Transverse colon (tissue), 3 donors: ENCODE measurements around the gene PDE2A.

Experiments
- POLR2A ChIP-seq: fragments of 450-650 bp; IDR thresholded peaks from one replicate; pipeline ENCODE4 v1.6.1; 2016; ENCODE audit warnings: antibody characterized with exemption, mild to moderate bottlenecking, moderate library complexity
- TF ChIP-seq, protein P1 (sequence below), 5 experiments: fragments of 200-600 bp in 3 of 5; fragments of 450-650 bp in 2 of 5; sonication (generic) in 3 of 5; IDR thresholded peaks; 1 replicate in 2 of 5; 2 replicates in 3 of 5; pipeline ENCODE4 v1.5.1; 2016 to 2017; ENCODE audit warnings: antibody characterized with exemption in 5 of 5, inconsistent platforms in 3 of 5, mild to moderate bottlenecking in 2 of 5, moderate library complexity in 1 of 5

DNA sequence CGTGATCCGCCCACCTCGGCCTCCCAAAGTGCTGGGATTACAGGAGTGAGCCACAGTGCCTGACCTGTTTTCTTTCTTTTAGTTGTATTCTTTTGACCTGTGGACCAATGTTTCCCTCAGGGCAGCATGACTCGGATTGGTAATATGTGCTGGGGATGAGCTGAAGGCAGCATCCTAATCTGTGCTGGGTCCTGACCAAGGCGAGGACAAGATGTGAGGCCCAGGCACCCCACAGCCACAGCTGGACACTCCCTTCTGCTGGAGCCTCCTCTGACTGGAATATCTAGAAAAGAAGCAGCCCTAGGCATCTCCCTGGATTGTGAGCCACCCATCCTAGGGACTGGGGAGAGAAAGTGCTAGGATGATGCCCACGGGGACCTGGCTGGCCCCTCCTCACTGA lies 105.4 kb downstream of the PDE2A start:
- TF ChIP-seq POLR2A: no peak
- TF ChIP-seq, protein P1, sequence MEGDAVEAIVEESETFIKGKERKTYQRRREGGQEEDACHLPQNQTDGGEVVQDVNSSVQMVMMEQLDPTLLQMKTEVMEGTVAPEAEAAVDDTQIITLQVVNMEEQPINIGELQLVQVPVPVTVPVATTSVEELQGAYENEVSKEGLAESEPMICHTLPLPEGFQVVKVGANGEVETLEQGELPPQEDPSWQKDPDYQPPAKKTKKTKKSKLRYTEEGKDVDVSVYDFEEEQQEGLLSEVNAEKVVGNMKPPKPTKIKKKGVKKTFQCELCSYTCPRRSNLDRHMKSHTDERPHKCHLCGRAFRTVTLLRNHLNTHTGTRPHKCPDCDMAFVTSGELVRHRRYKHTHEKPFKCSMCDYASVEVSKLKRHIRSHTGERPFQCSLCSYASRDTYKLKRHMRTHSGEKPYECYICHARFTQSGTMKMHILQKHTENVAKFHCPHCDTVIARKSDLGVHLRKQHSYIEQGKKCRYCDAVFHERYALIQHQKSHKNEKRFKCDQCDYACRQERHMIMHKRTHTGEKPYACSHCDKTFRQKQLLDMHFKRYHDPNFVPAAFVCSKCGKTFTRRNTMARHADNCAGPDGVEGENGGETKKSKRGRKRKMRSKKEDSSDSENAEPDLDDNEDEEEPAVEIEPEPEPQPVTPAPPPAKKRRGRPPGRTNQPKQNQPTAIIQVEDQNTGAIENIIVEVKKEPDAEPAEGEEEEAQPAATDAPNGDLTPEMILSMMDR (IDR thresholded peaks at IDR 0.05): no peak
